ENCODE data around the gene KIRREL3. TPM values are rescaled to one million over a fixed set of nuclear protein-coding genes. Genes with fewer than 3 reads are reported as not detected.

The KIRREL3 gene
- total and polyA plus RNA-seq, 2 donors (not counting 3 experiments of a cell fraction or from before 2014, with no cell fraction given), result not detected

- H3K9me1 ChIP-seq (replicated peaks; ENCODE audit: control insufficient read depth, extremely low read depth, insufficient read depth, low read length), result no peaks in the 10 kb centered on the region
- no peaks in the 10 kb centered on the region for H3K36me3 ChIP-seq (ENCODE audit: control insufficient read depth in 2 of 2, extremely low read depth in 1 of 2, insufficient read depth in 2 of 2, low read length in 2 of 2)
- no peaks in the 10 kb centered on the region for H3K4me1 ChIP-seq (ENCODE audit: control insufficient read depth, extremely low read depth, insufficient read depth, low read length)
- H3K4me2 ChIP-seq (ENCODE audit: insufficient read depth, low read length), result no peak overlapping the region
- H3K27me3 ChIP-seq (ENCODE audit: control insufficient read depth in 2 of 2, insufficient read depth in 2 of 2, low read length in 2 of 2), result no peaks in the 10 kb centered on the region
- ChIA-PET POLR2A (no interaction called here), CTCF (interaction anchor here (7.5 kb wide), 1 partner anchor 11 kb away, joined by 78 read pairs; no protein-coding TSS in a partner anchor)
- no peak overlapping the region for H3K9ac ChIP-seq (replicated peaks; ENCODE audit: extremely low read depth, insufficient read depth, low read length)
- no peaks in the 10 kb centered on the region for H3K9me3 ChIP-seq (replicated peaks; ENCODE audit: control insufficient read depth, insufficient read depth, low read length)
- no peak for FAIRE-seq
- H3K79me2 ChIP-seq (ENCODE audit: control insufficient read depth, insufficient read depth, low read length), result no peaks in the 10 kb centered on the region
- no peak overlapping the region for H2AFZ ChIP-seq (ENCODE audit: low read depth, low read length)
- intact Hi-C loops (cut with micrococcal nuclease) (no loop called here), dilution Hi-C loops (cut with MboI; ENCODE audit: extremely low pct_ligation_motif_present, low sequenced_read_pairs) (no loop called here)
- BruUV-seq (replicated peaks), result no TSS peak
- H4K20me1 ChIP-seq (replicated peaks; ENCODE audit: control insufficient read depth, extremely low read depth, insufficient read depth, low read length), result no peaks in the 10 kb centered on the region
- no peak for DNase-seq (ENCODE audit: low read depth, low spot score)
- H3K27ac ChIP-seq (ENCODE audit: insufficient read depth, low read depth, low read length), result no peak overlapping the region
- H3K4me3 ChIP-seq (replicated peaks in 1 of 3; ENCODE audit: insufficient read depth in 1 of 3, low read depth in 1 of 3, low read length in 3 of 3), result no peak overlapping the region
- no peak for TF ChIP-seq MAX (IDR thresholded peaks at IDR 0.05; ENCODE audit: insufficient read depth, insufficient read length)
- no peak for TF ChIP-seq JUN (IDR thresholded peaks at IDR 0.05; ENCODE audit: borderline replicate concordance, insufficient read depth, insufficient read length, low read depth)
- no peak for TF ChIP-seq MYC (IDR thresholded peaks at IDR 0.05; ENCODE audit: low read depth, low read length)
- TF ChIP-seq FOS (IDR thresholded peaks at IDR 0.05; ENCODE audit: borderline replicate concordance, insufficient read depth, low read length), result no peak
- no peak for TF ChIP-seq POLR2AphosphoS5 (IDR thresholded peaks at IDR 0.05; ENCODE audit: insufficient read depth, low read depth, low read length)
- no peak for TF ChIP-seq POLR2A (IDR thresholded peaks at IDR 0.05; ENCODE audit: low read depth, low read length)
- TF ChIP-seq GATA2 (IDR thresholded peaks at IDR 0.05; ENCODE audit: insufficient read depth, insufficient read length, low read depth, low read length), result no peak
Observed at GRCh38 chr11:126469311-126469710, 531.3 kb downstream of the KIRREL3 start.

- FAIRE-seq, result no peak
- ChIA-PET CTCF (interaction anchor here (0.9 to 7.5 kb wide), 3 partner anchors 12 to 158 kb away, joined by 3 to 78 read pairs (median 7); no protein-coding TSS in a partner anchor), POLR2A (no interaction called here)
- no TSS peak for BruUV-seq (replicated peaks)
- Histone ChIP-seq H3K27me3 (ENCODE audit: control insufficient read depth in 2 of 2, insufficient read depth in 2 of 2, low read length in 2 of 2) (no peaks in the 10 kb centered on the region), H3K4me2 (ENCODE audit: insufficient read depth, low read length) (no peak overlapping the region), H3K79me2 (ENCODE audit: control insufficient read depth, insufficient read depth, low read length) (no peaks in the 10 kb centered on the region), H4K20me1 (replicated peaks; ENCODE audit: control insufficient read depth, extremely low read depth, insufficient read depth, low read length) (no peaks in the 10 kb centered on the region), H3K36me3 (ENCODE audit: control insufficient read depth in 2 of 2, extremely low read depth in 1 of 2, insufficient read depth in 2 of 2, low read length in 2 of 2) (no peaks in the 10 kb centered on the region), H3K4me1 (ENCODE audit: control insufficient read depth, extremely low read depth, insufficient read depth, low read length) (no peaks in the 10 kb centered on the region), H3K9me1 (replicated peaks; ENCODE audit: control insufficient read depth, extremely low read depth, insufficient read depth, low read length) (no peaks in the 10 kb centered on the region), H3K4me3 (replicated peaks in 1 of 3; ENCODE audit: insufficient read depth in 1 of 3, low read depth in 1 of 3, low read length in 3 of 3) (no peak overlapping the region), H3K27ac (ENCODE audit: insufficient read depth, low read depth, low read length) (no peak overlapping the region), H3K9me3 (replicated peaks; ENCODE audit: control insufficient read depth, insufficient read depth, low read length) (no peaks in the 10 kb centered on the region), H3K9ac (replicated peaks; ENCODE audit: extremely low read depth, insufficient read depth, low read length) (no peak overlapping the region), H2AFZ (ENCODE audit: low read depth, low read length) (no peak overlapping the region)
- intact Hi-C loops (cut with micrococcal nuclease) (no loop called here), dilution Hi-C loops (cut with MboI; ENCODE audit: extremely low pct_ligation_motif_present, low sequenced_read_pairs) (no loop called here)
- no peak for DNase-seq (ENCODE audit: low read depth, low spot score)
- TF ChIP-seq EZH2 (IDR thresholded peaks at IDR 0.05; ENCODE audit: borderline replicate concordance, low read depth, low read length, severe bottlenecking) (no peak), MAX (IDR thresholded peaks at IDR 0.05; ENCODE audit: insufficient read depth, insufficient read length) (no peak), POLR2AphosphoS5 (IDR thresholded peaks at IDR 0.05; ENCODE audit: insufficient read depth, low read depth, low read length) (no peak), CTCF (IDR thresholded peaks at IDR 0.05; ENCODE audit: extremely low read depth in 1 of 2, insufficient read depth in 1 of 2, low read depth in 1 of 2, low read length in 2 of 2) (no peak), POLR2A (IDR thresholded peaks at IDR 0.05; ENCODE audit: low read depth, low read length) (no peak), GATA2 (IDR thresholded peaks at IDR 0.05; ENCODE audit: insufficient read depth, insufficient read length, low read depth, low read length) (no peak), FOS (IDR thresholded peaks at IDR 0.05; ENCODE audit: borderline replicate concordance, insufficient read depth, low read length) (no peak), MYC (IDR thresholded peaks at IDR 0.05; ENCODE audit: low read depth, low read length) (no peak), JUN (IDR thresholded peaks at IDR 0.05; ENCODE audit: borderline replicate concordance, insufficient read depth, insufficient read length, low read depth) (no peak)
Observed at GRCh38 chr11:126468102-126468521, 532.5 kb downstream of the KIRREL3 start.

Data from endothelial cell of umbilical vein (primary cell).